Fibroblast of lung (primary cell): Measurements from ENCODE around the gene DLK1.

Experiments used
- CTCF ChIP-seq, 2 donors: IDR thresholded peaks in 1 of 2; conservative IDR thresholded peaks in 1 of 2; 1 replicate in 1 of 2; 2 replicates in 1 of 2; pipeline ENCODE4 v1.5.1; 2011 to 2012; ENCODE audit warnings: low read length in 2 of 2, control low read depth in 1 of 2, inconsistent platforms in 1 of 2, low read depth in 1 of 2, mild to moderate bottlenecking in 1 of 2
- EZH2 ChIP-seq: IDR thresholded peaks from 2 replicates; pipeline ENCODE4 v1.5.1; 2012; ENCODE audit warnings: low read length, control low read depth, mild to moderate bottlenecking; ENCODE audit errors: missing control alignments

DNA sequence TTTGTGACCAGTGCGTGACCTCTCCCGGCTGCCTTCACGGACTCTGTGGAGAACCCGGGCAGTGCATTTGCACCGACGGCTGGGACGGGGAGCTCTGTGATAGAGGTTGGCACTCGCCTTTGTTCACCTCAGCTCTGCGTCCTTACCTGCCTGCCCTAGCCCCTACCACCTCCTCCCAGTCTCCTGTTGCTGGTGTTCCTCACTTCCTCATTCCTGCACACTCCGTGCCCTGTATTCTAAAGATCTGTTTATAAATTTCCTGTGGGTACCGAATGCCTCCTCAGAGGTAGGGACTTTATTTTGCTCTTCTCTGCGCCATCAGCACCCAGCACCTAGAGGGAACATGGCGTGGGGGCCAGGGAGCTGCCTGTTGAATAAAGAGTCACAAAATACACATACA, 2.3 kb downstream of the DLK1 start:
- TF ChIP-seq CTCF (conservative IDR thresholded peaks at IDR 0.05 in 1 of 2, IDR thresholded peaks at IDR 0.05 in 1 of 2; ENCODE audit: low read depth in 1 of 2, low read length in 2 of 2) = no peak
- TF ChIP-seq EZH2 = no peak
